HG02840 (cell line): ENCODE measurements around the gene SPPL2B.

Experiments
- ATAC-seq: cut with Tn5 transposase; IDR thresholded peaks from one replicate; pipeline ENCODE4 v1.9.1; 2021; ENCODE audit warnings: mild to moderate bottlenecking, moderate library complexity, moderate number of reproducible peaks; ENCODE audit not compliant: unreplicated experiment, low FRiP score

Gene SPPL2B

DNA sequence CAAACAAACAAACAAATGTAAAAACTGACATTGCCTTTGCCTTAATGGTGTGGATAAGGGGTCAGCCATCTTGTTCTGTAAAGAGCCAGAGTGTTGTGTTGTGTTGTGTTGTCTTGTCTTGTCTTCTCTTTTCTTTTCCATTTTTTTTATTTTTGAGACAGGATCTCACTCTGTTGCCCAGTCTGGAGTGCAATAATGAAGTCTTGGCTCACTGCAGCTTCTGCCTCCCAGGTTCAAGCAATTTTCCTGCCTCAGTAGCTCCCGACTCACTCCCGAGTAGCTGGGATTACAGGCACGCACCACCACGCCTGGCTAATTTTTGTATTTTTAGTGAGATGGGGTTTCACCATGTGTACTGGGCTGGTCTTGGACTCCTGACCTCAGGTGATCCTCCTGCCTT lies 71.1 kb downstream of the SPPL2B start:
- ATAC-seq, result no peak
